Activated CD4-positive, CD25-positive, alpha-beta regulatory T cell treated with anti-CD3 and anti-CD28 coated beads, Interleukin-2, amount 50 U/mL, for 72 hours (primary cell): ENCODE results near the gene HIVEP2.
"Not testable (repeated sequence)": the region's sequence is repeated elsewhere in the genome, so short reads cannot be mapped to it uniquely, and the experiment has no call there.

ENCODE experiments used
- DNase-seq: peaks from one replicate; pipeline ENCODE4 v3.0.0; 2021

Gene HIVEP2, protein sequence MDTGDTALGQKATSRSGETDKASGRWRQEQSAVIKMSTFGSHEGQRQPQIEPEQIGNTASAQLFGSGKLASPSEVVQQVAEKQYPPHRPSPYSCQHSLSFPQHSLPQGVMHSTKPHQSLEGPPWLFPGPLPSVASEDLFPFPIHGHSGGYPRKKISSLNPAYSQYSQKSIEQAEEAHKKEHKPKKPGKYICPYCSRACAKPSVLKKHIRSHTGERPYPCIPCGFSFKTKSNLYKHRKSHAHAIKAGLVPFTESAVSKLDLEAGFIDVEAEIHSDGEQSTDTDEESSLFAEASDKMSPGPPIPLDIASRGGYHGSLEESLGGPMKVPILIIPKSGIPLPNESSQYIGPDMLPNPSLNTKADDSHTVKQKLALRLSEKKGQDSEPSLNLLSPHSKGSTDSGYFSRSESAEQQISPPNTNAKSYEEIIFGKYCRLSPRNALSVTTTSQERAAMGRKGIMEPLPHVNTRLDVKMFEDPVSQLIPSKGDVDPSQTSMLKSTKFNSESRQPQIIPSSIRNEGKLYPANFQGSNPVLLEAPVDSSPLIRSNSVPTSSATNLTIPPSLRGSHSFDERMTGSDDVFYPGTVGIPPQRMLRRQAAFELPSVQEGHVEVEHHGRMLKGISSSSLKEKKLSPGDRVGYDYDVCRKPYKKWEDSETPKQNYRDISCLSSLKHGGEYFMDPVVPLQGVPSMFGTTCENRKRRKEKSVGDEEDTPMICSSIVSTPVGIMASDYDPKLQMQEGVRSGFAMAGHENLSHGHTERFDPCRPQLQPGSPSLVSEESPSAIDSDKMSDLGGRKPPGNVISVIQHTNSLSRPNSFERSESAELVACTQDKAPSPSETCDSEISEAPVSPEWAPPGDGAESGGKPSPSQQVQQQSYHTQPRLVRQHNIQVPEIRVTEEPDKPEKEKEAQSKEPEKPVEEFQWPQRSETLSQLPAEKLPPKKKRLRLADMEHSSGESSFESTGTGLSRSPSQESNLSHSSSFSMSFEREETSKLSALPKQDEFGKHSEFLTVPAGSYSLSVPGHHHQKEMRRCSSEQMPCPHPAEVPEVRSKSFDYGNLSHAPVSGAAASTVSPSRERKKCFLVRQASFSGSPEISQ (N-terminal part only)

DNA sequence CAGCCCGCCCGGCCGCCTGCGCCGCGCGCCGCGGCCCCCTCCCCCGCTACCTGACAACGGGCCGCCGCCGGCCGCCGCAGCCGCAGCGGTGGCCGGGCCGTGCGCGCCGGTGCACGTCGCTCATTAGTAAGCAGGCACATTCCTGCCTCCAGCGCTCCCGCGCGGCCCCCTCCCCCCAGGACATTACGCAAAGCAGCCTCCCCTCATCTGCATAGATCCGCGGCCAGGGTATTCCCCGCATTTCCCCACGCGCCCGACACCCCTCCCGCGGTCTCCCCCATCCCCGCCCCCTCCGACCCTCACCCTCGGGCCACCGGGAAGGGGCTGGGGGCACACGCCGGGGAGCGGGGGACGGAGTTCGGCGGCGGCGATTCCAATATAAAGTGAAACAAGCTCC lies at the start of gene HIVEP2:
HIVEP2 (minus strand) TSS at position 128 of the 397 bp plus-strand sequence. CDS start 170,438 bp downstream, outside the sequence.
- DNase-seq = peak; percentile 86

DNA sequence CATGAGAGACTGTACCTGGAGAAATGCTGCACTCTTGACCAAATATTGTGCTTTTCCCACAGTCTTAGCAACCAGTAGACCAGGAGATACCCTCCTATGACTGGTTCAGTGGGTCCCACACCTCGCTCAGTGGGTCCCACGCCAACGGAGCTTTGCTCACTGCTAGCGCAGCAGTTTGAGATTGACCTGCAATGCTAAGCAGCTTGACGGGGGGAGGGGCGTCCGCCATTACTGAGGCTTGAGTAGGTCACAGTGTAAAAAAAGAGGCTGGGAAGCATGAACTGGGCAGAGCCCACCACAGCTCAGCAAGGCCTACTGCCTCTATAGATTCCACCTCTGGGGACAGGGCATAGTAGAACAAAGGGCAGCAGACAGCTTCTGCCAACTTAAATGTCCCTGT lies 49.0 kb upstream of the HIVEP2 start:
- DNase-seq = no peak

DNA sequence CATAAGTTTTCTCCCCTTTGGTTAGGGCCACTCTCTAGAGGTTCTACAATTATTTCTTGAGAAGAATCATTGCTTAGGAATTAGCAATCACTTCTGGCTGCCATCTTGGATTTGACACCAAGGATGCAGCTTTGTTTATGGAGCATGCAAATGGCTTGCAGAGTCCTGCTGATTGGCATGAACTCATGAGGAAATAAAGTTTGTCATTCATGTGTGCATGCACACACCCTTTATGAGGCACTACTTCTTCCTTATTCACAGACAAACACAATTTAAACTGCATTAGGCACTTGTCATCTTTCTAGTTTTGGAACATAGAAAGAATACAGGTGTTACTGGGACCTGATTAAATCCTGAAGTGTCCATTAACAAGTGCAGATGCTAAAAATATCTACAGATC lies 42.5 kb upstream of the HIVEP2 start:
- DNase-seq = no peak

GRCh38 chr6:142985281-142985680 lies 40.3 kb upstream of the HIVEP2 start:
- no peak for DNase-seq

DNA sequence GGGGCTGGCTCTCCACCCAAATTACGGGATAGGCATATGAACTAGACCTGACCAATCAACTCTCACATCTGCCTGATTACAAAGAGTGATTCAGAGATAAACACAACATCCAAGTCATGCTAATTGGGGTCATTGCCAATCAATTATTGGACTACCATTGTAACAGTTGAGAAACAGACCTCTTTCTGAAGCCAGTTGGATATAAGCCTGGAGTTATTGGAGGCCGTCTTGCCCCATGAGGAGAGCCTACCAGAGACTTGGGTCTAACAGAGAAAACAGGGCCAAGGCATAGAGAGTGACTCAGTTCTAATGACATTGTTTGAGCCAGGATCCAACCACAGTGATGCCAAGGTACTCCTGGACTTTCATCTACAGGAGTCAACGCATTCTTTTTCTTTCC lies 39.4 kb upstream of the HIVEP2 start:
- DNase-seq = no peak

- DNase-seq = no peak
Measured at GRCh38 chr6:142975365-142975764, 30.4 kb upstream of the HIVEP2 start.

- DNase-seq = not testable (repeated sequence)
Measured at GRCh38 chr6:142970941-142971340, 26.0 kb upstream of the HIVEP2 start.

DNA sequence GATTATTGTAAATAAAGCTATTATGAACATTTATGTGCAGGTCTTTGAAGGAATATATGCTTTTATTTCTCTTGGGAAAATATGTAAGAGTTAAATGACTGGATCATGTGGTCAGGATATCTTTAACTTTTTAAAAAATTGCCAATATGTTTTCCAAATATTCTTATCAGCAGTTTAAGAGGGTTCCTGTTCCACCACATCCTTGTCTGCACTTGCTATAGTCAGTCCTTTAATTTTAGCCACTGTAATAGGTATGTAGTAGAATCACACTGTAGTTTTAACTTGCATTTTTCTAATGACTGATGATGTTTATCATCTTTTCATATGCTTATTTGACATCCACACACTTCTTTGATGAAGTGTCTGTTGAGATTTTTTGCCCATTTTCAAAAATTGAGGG lies 23.6 kb upstream of the HIVEP2 start:
- DNase-seq = no peak

DNA sequence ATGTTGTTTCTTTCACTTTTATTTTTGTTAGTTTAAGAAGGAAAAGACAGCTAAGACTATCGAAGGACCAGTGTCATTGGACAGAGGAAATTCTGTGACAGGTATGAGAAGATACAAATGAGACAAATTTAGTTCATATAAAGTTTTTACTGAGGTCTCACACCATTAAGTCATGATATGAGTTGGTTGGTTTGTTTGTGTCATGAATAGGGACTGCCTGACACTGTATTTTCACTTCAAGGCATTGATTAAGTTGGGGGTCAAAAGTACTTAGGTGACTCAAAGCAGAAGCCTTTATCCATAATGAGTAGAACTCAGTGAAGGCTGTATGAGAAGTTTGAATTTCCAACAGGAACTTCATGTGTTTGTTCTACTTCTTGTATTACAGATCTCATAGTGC lies 21.3 kb upstream of the HIVEP2 start:
- no peak for DNase-seq

- DNase-seq = no peak
Measured at GRCh38 chr6:142965164-142965563, 20.2 kb upstream of the HIVEP2 start.

DNA sequence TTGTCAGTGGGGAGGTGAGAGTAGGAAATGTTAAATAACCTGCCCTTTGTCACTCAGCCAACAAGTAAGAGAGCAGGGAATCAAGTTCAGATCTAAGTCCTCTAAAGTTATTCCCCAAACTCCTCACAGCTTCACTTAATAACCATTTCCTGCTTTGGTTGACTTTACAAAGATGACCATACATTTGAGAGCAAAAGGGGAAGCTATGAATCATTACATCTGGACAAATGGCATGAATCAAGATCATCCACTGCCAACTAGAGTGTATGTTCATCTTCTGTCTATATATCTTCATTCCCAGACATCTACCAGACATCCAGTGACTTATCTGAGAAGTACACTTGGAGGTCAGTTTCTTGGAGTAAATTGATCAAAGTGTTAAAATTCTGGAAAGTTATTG lies 15.1 kb upstream of the HIVEP2 start:
- DNase-seq = no peak

DNA sequence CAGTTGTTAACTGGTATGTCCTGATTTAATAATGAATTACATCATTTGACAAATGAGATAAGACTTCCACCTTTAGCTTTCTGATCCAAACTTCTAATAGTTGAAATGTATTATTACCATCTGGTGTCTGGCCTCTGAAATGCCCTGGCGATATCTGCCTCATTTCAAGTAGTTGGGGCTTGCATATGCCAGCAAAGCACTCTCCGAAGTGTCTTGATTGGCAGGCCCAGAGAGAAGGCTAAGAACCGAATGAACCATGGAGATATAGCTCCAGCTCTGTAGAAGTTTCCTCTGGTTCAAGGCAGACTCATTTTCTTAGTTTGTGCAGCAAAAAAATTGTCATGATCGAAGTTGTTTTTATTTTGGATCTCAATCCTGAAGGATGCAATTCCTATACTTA lies 13.4 kb upstream of the HIVEP2 start:
- no peak for DNase-seq

GRCh38 chr6:142956726-142957125 lies 11.8 kb upstream of the HIVEP2 start:
- no peak for DNase-seq

GRCh38 chr6:142954844-142955243 lies 9.9 kb upstream of the HIVEP2 start:
- no peak for DNase-seq

- no peak for DNase-seq
Measured at GRCh38 chr6:142953373-142954273, 8.6 kb upstream of the HIVEP2 start.

DNA sequence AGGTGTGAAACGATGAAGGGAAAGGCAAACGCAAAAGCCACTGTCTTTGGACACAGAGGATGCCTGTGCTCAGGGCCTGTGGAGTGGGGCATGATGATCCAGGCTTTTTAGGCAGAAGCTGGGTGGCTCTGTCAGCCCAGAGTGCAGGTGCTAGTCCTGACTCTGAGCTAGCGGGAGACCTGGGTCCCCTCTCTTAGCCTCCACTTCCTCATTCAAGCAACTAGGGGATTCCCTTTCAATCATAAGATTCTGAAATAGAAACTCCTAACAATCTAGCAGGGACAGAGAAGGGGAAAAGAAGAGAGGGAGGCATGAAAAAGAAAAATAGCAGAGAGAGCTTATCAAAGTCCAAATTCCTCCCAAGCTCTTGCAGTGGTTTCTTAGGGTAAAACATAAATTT lies 7.6 kb upstream of the HIVEP2 start:
- DNase-seq = no peak

DNA sequence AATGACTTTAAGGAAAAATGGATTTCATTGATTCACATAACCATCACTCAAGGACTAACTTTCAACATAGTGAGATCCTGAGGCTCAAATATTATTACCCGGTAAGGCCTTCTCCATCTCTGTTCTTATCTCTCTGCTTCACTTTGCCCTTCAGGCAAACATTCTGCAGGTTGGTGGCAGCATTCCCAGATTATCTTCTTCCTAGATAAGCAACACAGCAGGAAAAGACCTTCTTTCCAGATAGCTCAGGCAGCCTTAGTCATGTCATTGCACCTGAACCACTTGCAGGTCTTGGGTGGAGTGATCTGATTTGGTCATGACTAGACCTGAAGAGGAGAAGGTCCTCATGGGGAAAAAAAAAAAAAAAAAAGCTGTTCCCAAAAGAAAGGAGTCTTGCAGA lies 5.3 kb upstream of the HIVEP2 start:
- no peak for DNase-seq

DNA sequence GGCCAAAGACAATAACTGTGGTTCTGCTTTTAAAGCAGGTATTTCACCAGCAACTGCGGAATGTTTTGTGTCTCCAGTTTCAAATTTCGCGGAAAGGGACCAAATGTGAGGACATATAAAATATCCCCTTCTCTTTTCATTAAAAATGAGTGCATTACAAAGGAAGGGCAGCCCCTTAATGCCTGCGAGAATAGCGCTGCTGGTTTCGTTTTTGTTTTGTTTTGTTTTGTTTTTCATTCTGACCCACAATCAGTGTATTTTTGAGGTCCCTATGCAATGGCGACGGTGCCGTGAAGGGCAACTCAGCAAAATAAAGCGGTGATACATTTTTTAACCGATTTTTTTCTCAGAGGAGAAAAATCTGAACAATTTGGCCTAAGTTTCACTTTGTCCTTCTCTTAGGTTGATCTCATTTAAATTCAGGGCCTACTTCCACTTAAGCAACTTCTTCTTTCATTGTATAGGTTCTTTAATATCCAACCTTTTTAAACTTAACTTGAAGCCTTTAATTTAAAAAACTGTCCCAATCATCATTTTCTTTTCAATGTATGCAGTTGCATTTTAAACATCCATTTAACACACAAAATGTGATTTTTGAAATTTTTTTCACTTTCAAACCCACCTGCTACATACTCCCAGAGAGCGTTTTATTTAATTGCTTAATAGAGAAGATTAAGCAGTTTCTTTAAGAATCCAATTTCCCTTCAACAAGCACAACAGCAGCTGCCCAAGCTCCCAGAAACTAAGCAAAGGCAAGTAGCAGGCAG lies 2.9 kb upstream of the HIVEP2 start:
- peak; percentile 34 for DNase-seq

DNA sequence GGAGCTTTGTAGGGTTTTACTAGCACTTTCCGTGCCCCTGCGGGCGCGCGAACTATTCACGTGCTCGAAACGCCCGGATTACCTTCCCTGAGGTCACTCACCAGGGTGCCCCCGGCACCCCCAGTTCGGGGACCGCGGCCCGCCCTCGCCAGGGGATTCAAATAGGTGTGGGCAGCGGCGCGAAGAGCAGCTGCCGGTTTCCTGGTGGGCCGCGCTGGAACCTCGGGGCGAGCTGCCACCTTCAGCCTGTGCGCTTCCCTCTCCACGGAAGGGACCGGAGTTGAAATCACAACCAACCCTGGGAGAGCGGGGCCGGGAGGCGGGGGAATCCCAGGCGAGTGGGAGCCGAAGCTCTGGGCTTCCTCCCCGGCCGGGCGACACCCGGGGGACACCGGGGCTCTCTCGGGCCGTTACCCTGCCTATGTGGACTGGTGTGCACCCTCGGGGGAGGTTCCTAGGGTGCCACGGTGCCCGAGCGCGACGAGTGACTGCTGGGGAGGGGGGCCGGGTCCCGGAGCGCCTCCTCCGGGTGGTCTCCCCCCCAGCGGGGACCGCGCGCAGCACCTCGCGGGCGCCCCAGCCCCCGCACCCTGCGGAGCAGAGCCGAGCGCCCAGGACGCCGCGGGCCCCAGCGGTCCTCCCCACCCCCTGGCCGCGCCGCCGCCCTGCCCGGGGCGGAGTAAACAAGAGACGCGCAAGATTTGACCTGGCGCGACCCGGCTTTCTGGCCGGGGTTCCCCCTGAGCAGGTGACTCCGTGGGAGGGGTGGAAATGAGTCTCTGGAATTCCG lies 2.1 kb upstream of the HIVEP2 start:
- peak; percentile 78 for DNase-seq

DNA sequence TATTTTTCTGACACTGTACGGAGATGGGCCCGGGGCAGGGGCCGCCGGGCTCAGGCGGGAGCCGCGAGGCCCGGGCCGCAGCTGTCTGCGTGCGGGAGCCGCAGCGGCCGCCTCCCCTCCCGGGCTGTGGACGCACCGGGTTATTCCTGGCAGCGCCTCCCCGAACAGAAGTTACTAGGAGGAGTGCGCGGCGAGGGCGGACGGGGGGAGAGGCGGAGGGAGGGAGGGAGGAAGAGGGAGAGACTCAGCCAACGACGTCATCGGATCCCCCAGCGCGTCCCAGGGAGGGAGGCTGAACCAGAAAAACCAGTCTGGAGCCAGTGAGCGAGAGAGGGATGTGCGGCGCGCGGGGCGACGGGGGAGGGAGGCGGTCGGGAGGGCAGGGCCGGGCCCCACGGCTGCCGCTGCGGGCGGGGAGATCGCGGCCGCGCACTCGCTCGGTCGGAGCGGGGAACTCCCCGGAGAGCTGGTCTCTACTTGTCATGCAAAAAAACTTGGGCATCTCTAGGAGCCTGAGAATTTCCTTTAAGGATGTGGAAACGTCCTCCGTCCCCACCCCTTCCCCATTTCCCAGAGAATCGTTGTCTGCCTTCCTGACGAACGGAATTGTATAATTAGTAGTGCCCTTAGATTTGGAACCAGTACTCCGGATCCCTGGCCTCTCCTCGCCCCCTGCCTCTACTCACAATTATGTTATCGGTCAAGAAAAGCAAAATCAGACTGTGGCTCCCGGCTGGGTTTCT lies 1.4 kb upstream of the HIVEP2 start:
- peak; percentile 84 for DNase-seq
